K562 (cell line): ENCODE measurements around the gene PFKFB2. TPM values are rescaled to one million over a fixed set of nuclear protein-coding genes. Genes with fewer than 3 reads are reported as not detected.

Experiments
- BCL6 ChIP-seq: fragments of 250-450 bp; sonication (Bioruptor Pico); IDR thresholded peaks from 2 replicates; pipeline ENCODE4 v1.4.0; 2020
- COPS2 ChIP-seq: fragments of 450-650 bp; conservative IDR thresholded peaks from 2 replicates; pipeline ENCODE4 v1.6.1; 2016; ENCODE audit warnings: mild to moderate bottlenecking, moderate library complexity
- FOXK2 ChIP-seq, 2 experiments: fragments of 450-650 bp; IDR thresholded peaks in 1 of 2; conservative IDR thresholded peaks in 1 of 2; 2 replicates each; pipeline ENCODE4 v1.6.1; 2016; ENCODE audit warnings: low read depth in 2 of 2, mild to moderate bottlenecking in 1 of 2
- HNRNPH1 ChIP-seq: fragments of 200-400 bp; formaldehyde crosslinking; optimal IDR thresholded peaks from 2 replicates; pipeline ENCODE3; 2017; ENCODE audit warnings: low read depth, mild to moderate bottlenecking, low read length, moderate library complexity
- JUN ChIP-seq, 2 experiments: sonication (generic) in 1 of 2; formaldehyde crosslinking in 1 of 2; IDR thresholded peaks; 2 replicates each; pipeline versions ENCODE4 v1.6.1 to v1.8.0; 2012 to 2022; ENCODE audit warnings: borderline replicate concordance in 2 of 2, mild to moderate bottlenecking in 2 of 2, improper control_type of control experiment in 1 of 2, low read depth in 1 of 2, low read length in 1 of 2, missing genetic modification reagents in 1 of 2
- NCOA4 ChIP-seq: fragments of 450-650 bp; IDR thresholded peaks from 2 replicates; pipeline ENCODE4 v1.6.1; 2018; ENCODE audit warnings: mild to moderate bottlenecking; ENCODE audit not compliant: partially characterized antibody
- NUFIP1 ChIP-seq: fragments of 450-650 bp; IDR thresholded peaks from 2 replicates; pipeline ENCODE4 v1.6.1; 2018; ENCODE audit not compliant: partially characterized antibody
- PTRF ChIP-seq: fragments of 450-650 bp; IDR thresholded peaks from 2 replicates; pipeline ENCODE4 v1.6.1; 2016; ENCODE audit warnings: mild to moderate bottlenecking, missing genetic modification characterization, missing compliant biosample characterization
- SETDB1 ChIP-seq: IDR thresholded peaks from one replicate; pipeline ENCODE4 v1.6.1; 2012; ENCODE audit warnings: low read length, control low read depth, inconsistent platforms
- SMARCE1 ChIP-seq: fragments of 450-650 bp; IDR thresholded peaks from 2 replicates; pipeline ENCODE4 v1.7.1; 2016; ENCODE audit warnings: mild to moderate bottlenecking
- SNIP1 ChIP-seq: fragments of 450-650 bp; IDR thresholded peaks from 2 replicates; pipeline ENCODE4 v1.7.1; 2017; ENCODE audit warnings: low read depth, mild to moderate bottlenecking
- ZFPM2 ChIP-seq: fragments of 250-450 bp; sonication (Bioruptor Pico); IDR thresholded peaks from 2 replicates; pipeline ENCODE4 v1.5.1; 2022; ENCODE audit warnings: mild to moderate bottlenecking
- ZNF277 ChIP-seq: fragments of 250-450 bp; sonication (Bioruptor Pico); IDR thresholded peaks from 2 replicates; pipeline ENCODE4 v1.8.0; 2022; ENCODE audit warnings: inconsistent platforms, mild to moderate bottlenecking, moderate library complexity, borderline replicate concordance
- ZNF785 ChIP-seq: fragments of 250-450 bp; sonication (Bioruptor Pico); IDR thresholded peaks from 2 replicates; pipeline ENCODE4 v1.4.0; 2020; ENCODE audit warnings: mild to moderate bottlenecking
- polyA plus RNA-seq, 8 experiments: library from polyadenylated mRNA; depleted of rRNA in 4 of 8; stranded (reverse) in 5 of 8; unstranded in 3 of 8; fragments of >200 nt; fragmentation: Nextera tagmentation in 2 of 8; fragmentation: Illumina TruSeq in 1 of 8; extraction: Ambion mirVana in 2 of 8; extraction: Trizol in 1 of 8; gene quantifications; 2 replicates each; pipeline versions ENCODE4 v1.2.1 to v1.2.3, GENCODE V29; 2011 to 2014; ENCODE audit warnings: inconsistent platforms in 1 of 8, missing spikeins in 1 of 8
- total RNA-seq, 7 experiments: library from RNA; depleted of rRNA in 6 of 7; stranded (reverse); fragments of >200 nt in 6 of 7; fragmentation: Illumina TruSeq in 2 of 7; extraction: Trizol in 2 of 7; gene quantifications; 2 replicates each; pipeline versions ENCODE4 v1.2.1 to v1.2.3, GENCODE V29; 2011 to 2021; ENCODE audit warnings: low replicate concordance in 1 of 7
- TF ChIP-seq, protein P1 (sequence below): fragments of 250-450 bp; sonication (Bioruptor Pico); IDR thresholded peaks from 2 replicates; pipeline ENCODE4 v1.8.0; 2021; ENCODE audit warnings: moderate library complexity, mild to moderate bottlenecking, inconsistent platforms
- TF ChIP-seq, protein P2 (sequence below), 3 experiments: fragments of 200-800 bp in 1 of 3; sonication (Bioruptor generic) in 1 of 3; sonication (generic) in 1 of 3; formaldehyde crosslinking in 1 of 3; IDR thresholded peaks; 2 replicates each; pipeline versions ENCODE4 v1.6.1 to v1.8.0; 2016 to 2022; ENCODE audit warnings: mild to moderate bottlenecking in 2 of 3, missing compliant biosample characterization in 2 of 3, missing genetic modification characterization in 2 of 3, missing genetic modification reagents in 1 of 3
- TF ChIP-seq, protein P3 (sequence below), 3 experiments: fragments of 200-800 bp in 1 of 3; fragments of 250-450 bp in 1 of 3; fragments of 450-650 bp in 1 of 3; sonication (Bioruptor Pico) in 1 of 3; sonication (Bioruptor generic) in 1 of 3; formaldehyde crosslinking in 1 of 3; IDR thresholded peaks; 2 replicates each; pipeline versions ENCODE4 v1.6.1 to v1.8.0; 2016 to 2022; ENCODE audit warnings: mild to moderate bottlenecking in 2 of 3, missing genetic modification characterization in 2 of 3, missing compliant biosample characterization in 1 of 3, moderate library complexity in 1 of 3
- TF ChIP-seq, protein P4 (sequence below): fragments of 250-450 bp; sonication (Bioruptor Pico); IDR thresholded peaks from 2 replicates; pipeline ENCODE4 v1.5.0; 2022; ENCODE audit warnings: mild to moderate bottlenecking

Gene PFKFB2
- total and polyA plus RNA-seq, 9 of the 15 experiments (the other 6 are each of a cell fraction or from before 2014, with no cell fraction given): 6.9 to 26.0 (median 16.4) TPM

- TF ChIP-seq, protein P1, sequence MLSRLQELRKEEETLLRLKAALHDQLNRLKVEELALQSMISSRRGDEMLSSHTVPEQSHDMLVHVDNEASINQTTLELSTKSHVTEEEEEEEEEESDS: no peak
- TF ChIP-seq, protein P2, sequence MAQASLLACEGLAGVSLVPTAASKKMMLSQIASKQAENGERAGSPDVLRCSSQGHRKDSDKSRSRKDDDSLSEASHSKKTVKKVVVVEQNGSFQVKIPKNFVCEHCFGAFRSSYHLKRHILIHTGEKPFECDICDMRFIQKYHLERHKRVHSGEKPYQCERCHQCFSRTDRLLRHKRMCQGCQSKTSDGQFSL (CRISPR knock-in tag; IDR thresholded peaks at IDR 0.05): no peak
- TF ChIP-seq, protein P2 (tag; IDR thresholded peaks at IDR 0.05): peak in 1 of 2 experiments; percentile 36; a peak in 1 of 4 replicates
- TF ChIP-seq ZNF277 (CRISPR knock-in tag) (no peak), COPS2 (no peak), ZFPM2 (CRISPR knock-in tag) (no peak), BCL6 (CRISPR knock-in tag) (no peak), JUN (IDR thresholded peaks at IDR 0.05; ENCODE audit: borderline replicate concordance, low read depth, low read length) (0 out of 2 replicates have a peak, but pooled peaks have one; percentile 25), JUN (CRISPR knock-in tag; IDR thresholded peaks at IDR 0.05; ENCODE audit: borderline replicate concordance) (no peak), NUFIP1 (no peak), HNRNPH1 (no peak), NCOA4 (no peak), PTRF (tag) (no peak), SETDB1 (no peak), SNIP1 (no peak), ZNF785 (CRISPR knock-in tag) (no peak), SMARCE1 (0 out of 2 replicates have a peak, but pooled peaks have one; percentile 10), FOXK2 (conservative IDR thresholded peaks at IDR 0.05 in 1 of 2, IDR thresholded peaks at IDR 0.05 in 1 of 2; ENCODE audit: low read depth in 2 of 2) (peak in 1 of 2 experiments; percentile 49; a peak in 2 of 4 replicates)
- TF ChIP-seq, protein P3, sequence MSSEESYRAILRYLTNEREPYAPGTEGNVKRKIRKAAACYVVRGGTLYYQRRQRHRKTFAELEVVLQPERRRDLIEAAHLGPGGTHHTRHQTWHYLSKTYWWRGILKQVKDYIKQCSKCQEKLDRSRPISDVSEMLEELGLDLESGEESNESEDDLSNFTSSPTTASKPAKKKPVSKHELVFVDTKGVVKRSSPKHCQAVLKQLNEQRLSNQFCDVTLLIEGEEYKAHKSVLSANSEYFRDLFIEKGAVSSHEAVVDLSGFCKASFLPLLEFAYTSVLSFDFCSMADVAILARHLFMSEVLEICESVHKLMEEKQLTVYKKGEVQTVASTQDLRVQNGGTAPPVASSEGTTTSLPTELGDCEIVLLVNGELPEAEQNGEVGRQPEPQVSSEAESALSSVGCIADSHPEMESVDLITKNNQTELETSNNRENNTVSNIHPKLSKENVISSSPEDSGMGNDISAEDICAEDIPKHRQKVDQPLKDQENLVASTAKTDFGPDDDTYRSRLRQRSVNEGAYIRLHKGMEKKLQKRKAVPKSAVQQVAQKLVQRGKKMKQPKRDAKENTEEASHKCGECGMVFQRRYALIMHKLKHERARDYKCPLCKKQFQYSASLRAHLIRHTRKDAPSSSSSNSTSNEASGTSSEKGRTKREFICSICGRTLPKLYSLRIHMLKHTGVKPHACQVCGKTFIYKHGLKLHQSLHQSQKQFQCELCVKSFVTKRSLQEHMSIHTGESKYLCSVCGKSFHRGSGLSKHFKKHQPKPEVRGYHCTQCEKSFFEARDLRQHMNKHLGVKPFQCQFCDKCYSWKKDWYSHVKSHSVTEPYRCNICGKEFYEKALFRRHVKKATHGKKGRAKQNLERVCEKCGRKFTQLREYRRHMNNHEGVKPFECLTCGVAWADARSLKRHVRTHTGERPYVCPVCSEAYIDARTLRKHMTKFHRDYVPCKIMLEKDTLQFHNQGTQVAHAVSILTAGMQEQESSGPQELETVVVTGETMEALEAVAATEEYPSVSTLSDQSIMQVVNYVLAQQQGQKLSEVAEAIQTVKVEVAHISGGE (CRISPR knock-in tag; IDR thresholded peaks at IDR 0.05): no peak
- TF ChIP-seq, protein P4, sequence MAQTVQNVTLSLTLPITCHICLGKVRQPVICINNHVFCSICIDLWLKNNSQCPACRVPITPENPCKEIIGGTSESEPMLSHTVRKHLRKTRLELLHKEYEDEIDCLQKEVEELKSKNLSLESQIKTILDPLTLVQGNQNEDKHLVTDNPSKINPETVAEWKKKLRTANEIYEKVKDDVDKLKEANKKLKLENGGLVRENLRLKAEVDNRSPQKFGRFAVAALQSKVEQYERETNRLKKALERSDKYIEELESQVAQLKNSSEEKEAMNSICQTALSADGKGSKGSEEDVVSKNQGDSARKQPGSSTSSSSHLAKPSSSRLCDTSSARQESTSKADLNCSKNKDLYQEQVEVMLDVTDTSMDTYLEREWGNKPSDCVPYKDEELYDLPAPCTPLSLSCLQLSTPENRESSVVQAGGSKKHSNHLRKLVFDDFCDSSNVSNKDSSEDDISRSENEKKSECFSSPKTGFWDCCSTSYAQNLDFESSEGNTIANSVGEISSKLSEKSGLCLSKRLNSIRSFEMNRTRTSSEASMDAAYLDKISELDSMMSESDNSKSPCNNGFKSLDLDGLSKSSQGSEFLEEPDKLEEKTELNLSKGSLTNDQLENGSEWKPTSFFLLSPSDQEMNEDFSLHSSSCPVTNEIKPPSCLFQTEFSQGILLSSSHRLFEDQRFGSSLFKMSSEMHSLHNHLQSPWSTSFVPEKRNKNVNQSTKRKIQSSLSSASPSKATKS: no peak
These were observed 20.5 kb upstream of the PFKFB2 start, which contains the start of gene C1orf116 (continued) for GRCh38 chr1:207032528-207033017.
